Uterus (tissue), 4 donors: ENCODE measurements around the gene SARS2. TPM values are rescaled to one million over a fixed set of nuclear protein-coding genes. Genes with fewer than 3 reads are reported as not detected.
A peak's percentile ranks its signal among the peaks of the same experiment; 100 is the strongest.

Experiments used
- DNase-seq, 2 donors: peaks; one replicate each; pipeline ENCODE4 v3.0.0-alpha.2; 2019 to 2020
- H3K27ac ChIP-seq, 2 donors: fragments of 200-600 bp; sonication (generic); 1 replicate in 1 of 2; 2 replicates in 1 of 2; pipeline ENCODE4 v1.5.1; 2016 to 2018
- H3K27me3 ChIP-seq, 2 donors: fragments of 200-600 bp; sonication (generic); one replicate each; pipeline ENCODE4 v1.5.1; 2018 to 2019; ENCODE audit warnings: control low read depth in 1 of 2
- H3K36me3 ChIP-seq, 2 donors: fragments of 200-600 bp; sonication (generic); one replicate each; pipeline ENCODE4 v1.5.1; 2019; ENCODE audit warnings: control low read depth in 1 of 2
- H3K4me1 ChIP-seq, 2 donors: fragments of 200-600 bp; sonication (generic); one replicate each; pipeline ENCODE4 v1.5.1; 2018 to 2019; ENCODE audit warnings: control low read depth in 1 of 2
- H3K4me3 ChIP-seq, 2 donors: fragments of 200-600 bp; sonication (generic); 1 replicate in 1 of 2; 2 replicates in 1 of 2; pipeline ENCODE4 v1.5.1; 2018 to 2019; ENCODE audit warnings: mild to moderate bottlenecking in 1 of 2
- H3K9me3 ChIP-seq, 2 donors: fragments of 200-600 bp; sonication (generic); one replicate each; pipeline ENCODE4 v1.5.1; 2019; ENCODE audit warnings: control low read depth in 1 of 2
- POLR2A ChIP-seq, 2 donors: fragments of 450-650 bp; IDR thresholded peaks; one replicate each; pipeline ENCODE4 v1.6.1; 2016; ENCODE audit warnings: antibody characterized with exemption in 2 of 2, mild to moderate bottlenecking in 1 of 2, moderate library complexity in 1 of 2
- intact Hi-C: fragments of 100-400 bp; cut with DNase I; formaldehyde crosslinking; loops from one replicate; pipeline ENCODE4 v1.15.1; 2023; ENCODE audit warnings: low total_unique reads
- total RNA-seq, 4 donors: library from RNA; depleted of rRNA in 3 of 4; stranded (reverse); fragments of >200 nt in 3 of 4; gene quantifications; one replicate each; pipeline versions ENCODE4 v1.1.0 to v1.2.4, GENCODE V29; 2014 to 2023
- TF ChIP-seq, protein P1 (sequence below), 4 experiments: fragments of 200-600 bp in 2 of 4; fragments of 450-650 bp in 2 of 4; sonication (generic) in 2 of 4; IDR thresholded peaks; one replicate each; pipeline ENCODE4 v1.5.1; 2016 to 2019; ENCODE audit warnings: antibody characterized with exemption in 4 of 4, mild to moderate bottlenecking in 2 of 4, moderate library complexity in 1 of 4
- donor health status: DM: yes; HTN: yes; CAD: no.

The SARS2 gene
- total RNA-seq, 4 donors from 2014 or later = 1.3 to 18.4 (median 10.6) TPM

DNA sequence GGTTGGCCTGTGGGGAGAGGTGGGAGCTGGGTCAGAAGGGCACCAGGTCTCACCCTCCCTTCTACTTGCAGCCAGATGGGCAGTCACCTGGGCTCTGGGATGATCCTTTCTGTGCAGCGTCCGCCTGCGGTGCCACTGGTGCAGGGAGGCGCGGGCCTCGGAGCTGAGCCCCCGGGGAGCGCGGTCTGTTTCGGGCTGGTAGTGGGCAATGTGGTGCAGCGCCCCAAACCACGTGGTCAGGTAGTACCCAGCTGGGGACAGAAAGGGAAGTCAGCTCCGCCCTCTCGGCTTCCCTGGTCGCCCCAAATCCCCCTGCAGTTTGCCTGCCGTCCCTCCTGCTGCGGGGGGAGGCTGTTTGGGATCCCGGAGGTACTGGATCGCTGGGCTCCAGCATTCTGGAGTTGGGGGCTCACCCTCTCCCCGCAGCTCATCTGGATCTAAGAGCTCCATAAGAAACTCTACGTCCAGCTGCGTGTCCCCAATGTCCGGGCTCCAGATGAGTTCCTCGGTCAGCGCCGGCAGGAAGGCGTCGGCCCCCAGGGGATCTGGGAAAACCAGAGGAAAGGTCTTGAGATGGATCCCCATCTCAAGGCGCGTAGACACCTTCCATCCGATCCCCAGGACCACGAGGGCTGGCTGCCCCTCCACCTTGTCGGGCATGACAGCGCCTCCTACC, 61.3 kb downstream of the SARS2 start:
- Histone ChIP-seq H3K27me3 (no peaks in the 10 kb centered on the region), H3K36me3 (no peaks in the 10 kb centered on the region), H3K27ac (peak overlapping the region in 1 of 2 donors; percentile 10), H3K4me1 (peaks cover 0 to 4% of the 10 kb centered on the region in 2 donors), H3K9me3 (no peaks in the 10 kb centered on the region), H3K4me3 (peak overlapping the region; percentile 29 to 43)
- intact Hi-C loops = no loop called here
- TF ChIP-seq, protein P1, sequence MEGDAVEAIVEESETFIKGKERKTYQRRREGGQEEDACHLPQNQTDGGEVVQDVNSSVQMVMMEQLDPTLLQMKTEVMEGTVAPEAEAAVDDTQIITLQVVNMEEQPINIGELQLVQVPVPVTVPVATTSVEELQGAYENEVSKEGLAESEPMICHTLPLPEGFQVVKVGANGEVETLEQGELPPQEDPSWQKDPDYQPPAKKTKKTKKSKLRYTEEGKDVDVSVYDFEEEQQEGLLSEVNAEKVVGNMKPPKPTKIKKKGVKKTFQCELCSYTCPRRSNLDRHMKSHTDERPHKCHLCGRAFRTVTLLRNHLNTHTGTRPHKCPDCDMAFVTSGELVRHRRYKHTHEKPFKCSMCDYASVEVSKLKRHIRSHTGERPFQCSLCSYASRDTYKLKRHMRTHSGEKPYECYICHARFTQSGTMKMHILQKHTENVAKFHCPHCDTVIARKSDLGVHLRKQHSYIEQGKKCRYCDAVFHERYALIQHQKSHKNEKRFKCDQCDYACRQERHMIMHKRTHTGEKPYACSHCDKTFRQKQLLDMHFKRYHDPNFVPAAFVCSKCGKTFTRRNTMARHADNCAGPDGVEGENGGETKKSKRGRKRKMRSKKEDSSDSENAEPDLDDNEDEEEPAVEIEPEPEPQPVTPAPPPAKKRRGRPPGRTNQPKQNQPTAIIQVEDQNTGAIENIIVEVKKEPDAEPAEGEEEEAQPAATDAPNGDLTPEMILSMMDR (IDR thresholded peaks at IDR 0.05) = no peak
- TF ChIP-seq POLR2A (IDR thresholded peaks at IDR 0.05) = no peak
- no peak for DNase-seq

DNA sequence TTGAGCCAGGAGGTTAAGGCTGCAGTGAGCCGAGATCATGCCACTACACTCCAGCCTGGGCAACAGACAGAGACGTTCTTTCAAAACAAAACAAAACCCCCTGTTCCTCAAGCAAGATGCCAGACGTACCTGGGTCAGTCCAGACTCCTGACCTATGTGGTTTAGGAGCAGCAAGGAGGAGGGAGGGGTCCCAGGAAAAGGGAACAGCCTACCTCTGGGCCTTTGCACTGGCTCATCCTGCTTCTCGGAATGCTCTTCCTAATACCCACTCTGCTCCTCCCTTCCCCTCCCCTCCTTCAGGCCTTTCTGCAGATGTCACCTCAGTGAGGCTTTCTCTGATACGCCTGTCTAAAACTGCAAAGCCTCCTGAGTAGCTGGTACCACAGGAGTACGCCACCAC, 62.0 kb downstream of the SARS2 start:
- no peak for TF ChIP-seq POLR2A (IDR thresholded peaks at IDR 0.05)
- TF ChIP-seq, protein P1 (IDR thresholded peaks at IDR 0.05) = no peak
- Histone ChIP-seq H3K4me1 (peaks cover 0 to 4% of the 10 kb centered on the region in 2 donors), H3K27ac (no peak overlapping the region), H3K4me3 (no peak overlapping the region), H3K9me3 (no peaks in the 10 kb centered on the region), H3K27me3 (no peaks in the 10 kb centered on the region), H3K36me3 (no peaks in the 10 kb centered on the region)
- no peak for DNase-seq
- intact Hi-C loops = no loop called here

DNA sequence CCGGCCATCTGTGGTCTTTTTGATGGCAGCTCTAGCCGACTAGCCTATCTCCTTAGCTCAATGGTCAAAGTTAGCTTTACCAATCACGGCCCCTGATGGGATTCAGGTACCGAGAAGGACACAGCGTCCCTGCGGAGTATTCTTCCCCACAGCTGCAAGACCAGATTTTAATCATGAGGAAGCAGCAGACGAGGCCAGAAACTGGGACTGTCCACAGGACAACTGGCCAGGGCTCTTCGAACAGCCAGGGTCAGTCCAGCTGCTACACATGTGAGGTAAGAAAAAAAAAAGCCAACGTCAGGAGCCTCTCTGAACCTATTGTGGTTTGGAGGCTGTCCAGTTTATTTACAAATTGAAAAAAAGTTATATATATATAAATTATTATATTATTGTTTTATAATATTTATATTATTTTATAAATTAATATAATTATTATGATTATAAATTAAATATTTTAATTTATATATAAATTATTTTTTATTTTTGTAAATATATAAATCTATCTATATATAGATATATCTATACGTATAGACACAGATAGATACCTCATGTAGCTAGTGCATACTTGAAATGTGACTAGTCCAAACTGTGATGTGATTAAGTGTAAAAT, 63.3 kb downstream of the SARS2 start:
- TF ChIP-seq, protein P1 (IDR thresholded peaks at IDR 0.05) = no peak
- no peak for TF ChIP-seq POLR2A (IDR thresholded peaks at IDR 0.05)
- intact Hi-C loops = no loop called here

More for the DNA sequence above, 63.3 kb downstream of the SARS2 start:
- Histone ChIP-seq H3K27ac (no peak overlapping the region), H3K4me3 (no peak overlapping the region), H3K36me3 (no peaks in the 10 kb centered on the region), H3K9me3 (no peaks in the 10 kb centered on the region), H3K4me1 (peaks cover 0 to 7% of the 10 kb centered on the region in 2 donors), H3K27me3 (no peaks in the 10 kb centered on the region)
- DNase-seq = no peak

Other genes starting within 250 kb of the SARS2 start
- gene CAPN12, start 186.3 kb downstream of the SARS2 start, total RNA-seq = 1 to 10 TPM in 2 of 4 donors, under 1 TPM in 1, not detected in 1; 0.83 to 8.4 (median 8.2) TPM
- 1 to 10 TPM in 1 of 4 donors, not detected in 3; 2.6 TPM for gene LGALS7, start 157.2 kb downstream of the SARS2 start, total RNA-seq
- gene LGALS7B, start 141.6 kb downstream of the SARS2 start, total RNA-seq = 1 to 10 TPM in 2 of 4 donors, not detected in 2; 1.1 to 6.2 TPM
- 1 to 10 TPM in 2 of 4 donors, under 1 TPM in 1, not detected in 1; 0.51 to 4.7 (median 3.6) TPM for gene LGALS4, start 117.8 kb downstream of the SARS2 start, total RNA-seq
- 100 to 1,000 TPM in 1 of 4 donors, 10 to 100 TPM in 3; 27.7 to 188 (median 70.3) TPM for gene ECH1, start 99.0 kb downstream of the SARS2 start, total RNA-seq
- gene HNRNPL, start 80.8 kb downstream of the SARS2 start, total RNA-seq = 100 to 1,000 TPM in 2 of 4 donors, 10 to 100 TPM in 2; 65.8 to 353 (median 177) TPM
- 100 to 1,000 TPM in 1 of 4 donors, 1 to 10 TPM in 3; 3.3 to 308 (median 5.0) TPM for gene RINL, start 52.5 kb downstream of the SARS2 start, total RNA-seq
- 100 to 1,000 TPM in 2 of 4 donors, 10 to 100 TPM in 2; 46.0 to 171 (median 80.2) TPM for gene SIRT2, start 31.1 kb downstream of the SARS2 start, total RNA-seq
- 10 to 100 TPM in 3 of 4 donors, 1 to 10 TPM in 1; 5.2 to 37.4 (median 19.4) TPM for gene NFKBIB, start 30.8 kb downstream of the SARS2 start, total RNA-seq
- 1 to 10 TPM in 1 of 4 donors, under 1 TPM in 1, not detected in 2; 0.43 to 1.2 TPM for gene CCER2, start 18.6 kb downstream of the SARS2 start, total RNA-seq
- 10 to 100 TPM; 16.9 to 83.8 (median 19.2) TPM for gene MRPS12, start 181 bp upstream of the SARS2 start, total RNA-seq
- 10 to 100 TPM in 3 of 4 donors, 1 to 10 TPM in 1; 3.8 to 47.6 (median 36.7) TPM for gene FBXO17, start 45.0 kb upstream of the SARS2 start, total RNA-seq
- gene FBXO27, start 101.8 kb upstream of the SARS2 start, total RNA-seq = 10 to 100 TPM in 1 of 4 donors, 1 to 10 TPM in 3; 3.4 to 11.3 (median 7.8) TPM
- under 1 TPM in 1 of 4 donors, not detected in 3; 0.55 TPM for gene ACP7, start 153.6 kb upstream of the SARS2 start, total RNA-seq
- gene PAK4, start 195.0 kb upstream of the SARS2 start, total RNA-seq = 10 to 100 TPM in 3 of 4 donors, under 1 TPM in 1; 0.26 to 57.4 (median 24.3) TPM